Body of pancreas (tissue), 4 donors: ENCODE data around the gene LPP. TPM values are rescaled to one million over a fixed set of nuclear protein-coding genes. Genes with fewer than 3 reads are reported as not detected.

ENCODE experiments used
- ATAC-seq: fragments of 150-250 bp; one replicate; pipeline ENCODE4 v1.9.1; 2016
- DNase-seq, 4 donors: peaks; one replicate each; pipeline ENCODE4 v3.0.0-alpha.2; 2019
- H3K27ac ChIP-seq, 4 donors: fragments of 200-600 bp; sonication (generic); 1 replicate in 3 of 4; 2 replicates in 1 of 4; pipeline versions ENCODE4 v1.5.1 to v1.6.1; 2016 to 2019; ENCODE audit warnings: mild to moderate bottlenecking in 1 of 4, mixed read lengths in 1 of 4, moderate library complexity in 1 of 4
- H3K27me3 ChIP-seq, 2 donors: fragments of 200-600 bp; sonication (generic); one replicate each; pipeline ENCODE4 v1.6.0; 2016; ENCODE audit warnings: mild to moderate bottlenecking in 1 of 2
- H3K36me3 ChIP-seq, 2 donors: fragments of 200-600 bp; sonication (generic); replicated peaks in 1 of 2; 2 replicates each; pipeline ENCODE4 v1.5.1; 2016; ENCODE audit warnings: low read depth in 2 of 2; ENCODE audit not compliant: insufficient read depth in 1 of 2
- H3K4me1 ChIP-seq: fragments of 200-600 bp; sonication (generic); one replicate; pipeline ENCODE4 v1.6.0; 2016
- H3K4me3 ChIP-seq, 2 donors: fragments of 200-600 bp; sonication (generic); 1 replicate in 1 of 2; 2 replicates in 1 of 2; pipeline ENCODE4 v1.5.1; 2016 to 2019
- H3K9me3 ChIP-seq, 3 donors: fragments of 200-600 bp; sonication (generic); 1 replicate in 2 of 3; 2 replicates in 1 of 3; pipeline ENCODE4 v1.5.1; 2016
- POLR2A ChIP-seq, 3 donors: fragments of 450-650 bp; IDR thresholded peaks; one replicate each; pipeline ENCODE4 v1.6.1; 2016; ENCODE audit warnings: antibody characterized with exemption in 3 of 3, mild to moderate bottlenecking in 2 of 3
- WGBS, 2 donors: methylation state at CpG; one replicate each; pipeline ENCODE4 v1.1.5; 2017; 5-methylcytosine and 5-hydroxymethylcytosine counted together
- intact Hi-C: fragments of 100-400 bp; cut with DNase I; formaldehyde crosslinking; loops from one replicate; pipeline ENCODE4 v1.15.1; 2023
- total RNA-seq, 2 donors: library from RNA; depleted of rRNA; stranded (reverse); fragments of >200 nt; gene quantifications; one replicate each; pipeline ENCODE4 v1.1.0, GENCODE V29; 2016
- TF ChIP-seq, protein P1 (sequence below), 7 experiments: fragments of 450-650 bp in 4 of 7; fragments of 200-600 bp in 3 of 7; sonication (generic) in 3 of 7; IDR thresholded peaks; one replicate each; pipeline ENCODE4 v1.5.1; 2016 to 2019; ENCODE audit warnings: antibody characterized with exemption in 7 of 7

LPP gene
- total RNA-seq, 2 donors from 2014 or later: 60.6 to 65.1 TPM

- no peaks in the 10 kb centered on the region for H3K36me3 ChIP-seq
- no peak overlapping the region for H3K27ac ChIP-seq
- no peak for DNase-seq
- H3K27me3 ChIP-seq: no peaks in the 10 kb centered on the region
- no peaks in the 10 kb centered on the region for H3K4me1 ChIP-seq
- peaks cover 0 to 8% (median 0%) of the 10 kb centered on the region in 3 donors for H3K9me3 ChIP-seq
- no peak for TF ChIP-seq POLR2A (IDR thresholded peaks at IDR 0.05)
- TF ChIP-seq, protein P1, sequence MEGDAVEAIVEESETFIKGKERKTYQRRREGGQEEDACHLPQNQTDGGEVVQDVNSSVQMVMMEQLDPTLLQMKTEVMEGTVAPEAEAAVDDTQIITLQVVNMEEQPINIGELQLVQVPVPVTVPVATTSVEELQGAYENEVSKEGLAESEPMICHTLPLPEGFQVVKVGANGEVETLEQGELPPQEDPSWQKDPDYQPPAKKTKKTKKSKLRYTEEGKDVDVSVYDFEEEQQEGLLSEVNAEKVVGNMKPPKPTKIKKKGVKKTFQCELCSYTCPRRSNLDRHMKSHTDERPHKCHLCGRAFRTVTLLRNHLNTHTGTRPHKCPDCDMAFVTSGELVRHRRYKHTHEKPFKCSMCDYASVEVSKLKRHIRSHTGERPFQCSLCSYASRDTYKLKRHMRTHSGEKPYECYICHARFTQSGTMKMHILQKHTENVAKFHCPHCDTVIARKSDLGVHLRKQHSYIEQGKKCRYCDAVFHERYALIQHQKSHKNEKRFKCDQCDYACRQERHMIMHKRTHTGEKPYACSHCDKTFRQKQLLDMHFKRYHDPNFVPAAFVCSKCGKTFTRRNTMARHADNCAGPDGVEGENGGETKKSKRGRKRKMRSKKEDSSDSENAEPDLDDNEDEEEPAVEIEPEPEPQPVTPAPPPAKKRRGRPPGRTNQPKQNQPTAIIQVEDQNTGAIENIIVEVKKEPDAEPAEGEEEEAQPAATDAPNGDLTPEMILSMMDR (IDR thresholded peaks at IDR 0.05): no peak
- 88 to 97% methylated on average over 1 of the region's 1 CpG for WGBS, 2 donors
- no peak overlapping the region for H3K4me3 ChIP-seq
- intact Hi-C loops: no loop called here
- ATAC-seq: no peak
Observed at GRCh38 chr3:188812198-188812597, 658.2 kb downstream of the LPP start.

- Histone ChIP-seq H3K4me3 (no peak overlapping the region), H3K9me3 (no peaks in the 10 kb centered on the region), H3K4me1 (no peaks in the 10 kb centered on the region), H3K27me3 (no peaks in the 10 kb centered on the region), H3K36me3 (no peaks in the 10 kb centered on the region), H3K27ac (no peak overlapping the region)
- ATAC-seq (no peak), DNase-seq (no peak)
- WGBS, 2 donors: 96 to 98% methylated on average over 2 of the region's 2 CpGs
- intact Hi-C loops: no loop called here
- TF ChIP-seq, protein P1 (IDR thresholded peaks at IDR 0.05): no peak
- TF ChIP-seq POLR2A (IDR thresholded peaks at IDR 0.05): no peak
Observed at GRCh38 chr3:188814581-188814980, 660.6 kb downstream of the LPP start.

DNA sequence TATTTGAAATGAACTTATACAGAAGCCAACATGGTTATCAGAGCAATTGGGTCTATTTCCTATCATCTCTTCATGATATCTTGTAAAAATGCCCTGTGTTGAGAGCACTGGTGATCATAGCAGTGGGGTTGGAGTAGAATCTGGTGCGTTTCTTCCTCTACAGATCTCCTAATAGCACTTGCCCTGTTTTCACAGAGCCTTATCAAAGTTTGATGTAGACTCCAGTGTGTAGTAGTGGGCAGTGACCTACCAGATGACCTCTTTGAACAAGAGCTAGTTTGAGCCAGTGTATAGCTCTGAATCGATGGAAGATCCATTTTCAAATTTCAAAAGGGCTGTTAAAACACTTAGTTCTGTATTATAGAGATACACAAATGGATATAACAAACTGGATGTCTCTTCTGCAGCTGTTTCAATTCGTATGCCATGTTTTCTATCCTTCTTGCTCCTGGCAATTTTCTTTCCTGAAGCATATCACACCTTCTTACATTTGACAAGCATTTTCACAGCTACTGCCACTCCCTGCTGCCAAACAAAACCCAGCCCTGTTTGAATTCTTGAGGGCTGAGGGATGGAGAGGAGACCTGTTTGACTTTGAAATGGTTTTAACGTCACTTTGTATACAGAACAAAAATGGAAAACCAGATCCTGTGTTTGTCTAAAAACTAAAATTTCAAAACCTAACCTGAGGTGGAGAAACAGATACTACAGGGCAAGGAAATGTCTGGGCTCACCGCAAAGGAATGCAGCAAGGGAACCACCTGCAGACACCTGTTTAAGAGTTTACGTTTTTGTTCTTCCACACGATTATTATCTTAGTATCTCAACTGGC lies 663.4 kb downstream of the LPP start:
- DNase-seq: no peak
- TF ChIP-seq, protein P1 (IDR thresholded peaks at IDR 0.05): no peak
- TF ChIP-seq POLR2A (IDR thresholded peaks at IDR 0.05): no peak
- no peak overlapping the region for H3K27ac ChIP-seq
- H3K27me3 ChIP-seq: no peaks in the 10 kb centered on the region
- WGBS, 2 donors: 77 to 80% methylated on average over 7 of the region's 7 CpGs
- no peaks in the 10 kb centered on the region for H3K36me3 ChIP-seq
- no peaks in the 10 kb centered on the region for H3K4me1 ChIP-seq
- ATAC-seq: no peak
- H3K9me3 ChIP-seq: no peaks in the 10 kb centered on the region
- H3K4me3 ChIP-seq: no peak overlapping the region
- intact Hi-C loops: no loop called here

- Histone ChIP-seq H3K27me3 (no peaks in the 10 kb centered on the region), H3K4me1 (no peaks in the 10 kb centered on the region), H3K9me3 (no peaks in the 10 kb centered on the region), H3K36me3 (no peaks in the 10 kb centered on the region), H3K4me3 (no peak overlapping the region), H3K27ac (no peak overlapping the region)
- intact Hi-C loops: no loop called here
- DNase-seq: no peak
- no peak for TF ChIP-seq POLR2A (IDR thresholded peaks at IDR 0.05)
- TF ChIP-seq, protein P1 (IDR thresholded peaks at IDR 0.05): no peak
- WGBS, 2 donors: 71 to 79% methylated on average over 3 of the region's 3 CpGs
- ATAC-seq: no peak
Observed at GRCh38 chr3:188817935-188818269, 663.9 kb downstream of the LPP start.

DNA sequence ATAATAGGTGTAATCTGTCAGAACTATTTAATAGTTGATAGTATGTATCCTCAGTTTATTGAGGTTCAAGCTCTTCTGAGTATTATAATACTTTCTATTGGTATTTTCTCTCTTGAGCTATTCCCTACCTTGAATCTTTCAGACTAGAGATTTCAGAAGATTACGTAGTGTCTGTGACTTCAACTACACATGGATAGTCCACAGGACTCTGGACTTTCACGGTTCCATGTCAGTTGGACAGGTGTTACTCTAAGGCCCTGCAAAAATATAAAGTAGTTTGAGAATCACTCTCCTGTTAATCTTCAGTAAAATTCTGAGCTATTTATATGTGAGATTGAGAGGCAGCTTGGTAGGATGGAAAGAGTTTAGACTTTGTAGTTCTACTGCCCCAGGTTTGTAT lies 664.3 kb downstream of the LPP start:
- no peak for ATAC-seq
- no peak for TF ChIP-seq POLR2A (IDR thresholded peaks at IDR 0.05)
- TF ChIP-seq, protein P1 (IDR thresholded peaks at IDR 0.05): no peak

More for the DNA sequence above, 664.3 kb downstream of the LPP start:
- Histone ChIP-seq H3K4me3 (no peak overlapping the region), H3K27ac (no peak overlapping the region), H3K9me3 (no peaks in the 10 kb centered on the region), H3K27me3 (no peaks in the 10 kb centered on the region), H3K4me1 (no peaks in the 10 kb centered on the region), H3K36me3 (no peaks in the 10 kb centered on the region)
- intact Hi-C loops: no loop called here
- DNase-seq: no peak
- WGBS, 2 donors: 97 to 98% methylated on average over 2 of the region's 2 CpGs
